NCI-H82 treated with DMSO at 0.1 percent for 48 hours (cell line): ENCODE measurements around the gene SLC49A4.

Experiments
- DNase-seq: peaks from one replicate; lab custom pipeline; 2025; ENCODE audit not compliant: unreplicated experiment; lab: John Stamatoyannopoulos, UW

Gene SLC49A4

GRCh38 chr3:122902326-122902725 is 107.5 kb downstream of the SLC49A4 start:
- DNase-seq, result no peak

- no peak for DNase-seq
These were observed 108.3 kb downstream of the SLC49A4 start for GRCh38 chr3:122903171-122903570.

- DNase-seq, result no peak
These were observed 112.6 kb downstream of the SLC49A4 start for GRCh38 chr3:122907471-122907870.

- DNase-seq, result no peak
These were observed 113.4 kb downstream of the SLC49A4 start for GRCh38 chr3:122908251-122908650.

GRCh38 chr3:122911901-122912300 is 117.0 kb downstream of the SLC49A4 start:
- DNase-seq, result no peak

- DNase-seq, result no peak
These were observed 118.1 kb downstream of the SLC49A4 start for GRCh38 chr3:122912772-122913538.

GRCh38 chr3:122913539-122914100 is 118.8 kb downstream of the SLC49A4 start:
- DNase-seq, result no peak

GRCh38 chr3:122915300-122916055 is 120.6 kb downstream of the SLC49A4 start:
- DNase-seq, result no peak

GRCh38 chr3:122916084-122916483 is 121.2 kb downstream of the SLC49A4 start:
- DNase-seq, result no peak

- DNase-seq, result no peak
These were observed 121.7 kb downstream of the SLC49A4 start for GRCh38 chr3:122916580-122916979.

GRCh38 chr3:122917412-122917811 is 122.5 kb downstream of the SLC49A4 start:
- no peak for DNase-seq

GRCh38 chr3:122918576-122919290 is 123.9 kb downstream of the SLC49A4 start:
- no peak for DNase-seq

GRCh38 chr3:122919291-122919610 is 124.4 kb downstream of the SLC49A4 start:
- no peak for DNase-seq

GRCh38 chr3:122920986-122921385 is 126.1 kb downstream of the SLC49A4 start:
- DNase-seq, result no peak

GRCh38 chr3:122921791-122922651 is 127.2 kb downstream of the SLC49A4 start:
- no peak for DNase-seq

- no peak for DNase-seq
These were observed 128.7 kb downstream of the SLC49A4 start for GRCh38 chr3:122923611-122924010.

- no peak for DNase-seq
These were observed 129.2 kb downstream of the SLC49A4 start for GRCh38 chr3:122924056-122924455.

- no peak for DNase-seq
These were observed 130.9 kb downstream of the SLC49A4 start for GRCh38 chr3:122925756-122926155.

GRCh38 chr3:122926322-122926721 is 131.5 kb downstream of the SLC49A4 start:
- DNase-seq, result no peak

GRCh38 chr3:122926811-122927210 is 131.9 kb downstream of the SLC49A4 start:
- DNase-seq, result no peak

GRCh38 chr3:122927726-122928125 is 132.9 kb downstream of the SLC49A4 start:
- no peak for DNase-seq
